ENCODE data around the gene RGS14.

GRCh38 chr5:177315411-177315810, 42.3 kb upstream of the RGS14 start:
- TF ChIP-seq, protein P1, sequence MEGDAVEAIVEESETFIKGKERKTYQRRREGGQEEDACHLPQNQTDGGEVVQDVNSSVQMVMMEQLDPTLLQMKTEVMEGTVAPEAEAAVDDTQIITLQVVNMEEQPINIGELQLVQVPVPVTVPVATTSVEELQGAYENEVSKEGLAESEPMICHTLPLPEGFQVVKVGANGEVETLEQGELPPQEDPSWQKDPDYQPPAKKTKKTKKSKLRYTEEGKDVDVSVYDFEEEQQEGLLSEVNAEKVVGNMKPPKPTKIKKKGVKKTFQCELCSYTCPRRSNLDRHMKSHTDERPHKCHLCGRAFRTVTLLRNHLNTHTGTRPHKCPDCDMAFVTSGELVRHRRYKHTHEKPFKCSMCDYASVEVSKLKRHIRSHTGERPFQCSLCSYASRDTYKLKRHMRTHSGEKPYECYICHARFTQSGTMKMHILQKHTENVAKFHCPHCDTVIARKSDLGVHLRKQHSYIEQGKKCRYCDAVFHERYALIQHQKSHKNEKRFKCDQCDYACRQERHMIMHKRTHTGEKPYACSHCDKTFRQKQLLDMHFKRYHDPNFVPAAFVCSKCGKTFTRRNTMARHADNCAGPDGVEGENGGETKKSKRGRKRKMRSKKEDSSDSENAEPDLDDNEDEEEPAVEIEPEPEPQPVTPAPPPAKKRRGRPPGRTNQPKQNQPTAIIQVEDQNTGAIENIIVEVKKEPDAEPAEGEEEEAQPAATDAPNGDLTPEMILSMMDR (IDR thresholded peaks at IDR 0.05; ENCODE audit: low read length): no peak
- no peak for TF ChIP-seq EZH2 (optimal IDR thresholded peaks at IDR 0.05; ENCODE audit: low read depth, low read length)
- no peak for TF ChIP-seq EZH2phosphoT487 (IDR thresholded peaks at IDR 0.05; ENCODE audit: low read length)

Measured in MM.1S (cell line).